IMR-90 (cell line): ENCODE data around the gene FADS2. TPM values are rescaled to one million over a fixed set of nuclear protein-coding genes. Genes with fewer than 3 reads are reported as not detected.

ENCODE experiments used
- ATAC-seq: fragments of 200-7000 bp; cut with Tn5 transposase; 2 replicates; pipeline ENCODE4 v1.9.1; 2020; ENCODE audit warnings: low read depth, mild to moderate bottlenecking, moderate library complexity
- BruUV-seq: library from RNA; stranded (reverse); fragments of 400-500 nt; replicated peaks from 2 replicates; lab custom pipeline; 2021; lab: Mats Ljungman, UMichigan
- CTCF ChIA-PET: fragments of 300-600 bp; formaldehyde crosslinking; extraction: SDS; loops from one replicate; lab custom pipeline; 2021; ENCODE audit warnings: antibody characterized with exemption; lab: Yijun Ruan, JAX
- POLR2A ChIA-PET: fragments of 300-600 bp; sonication (Branson Sonifier 250); formaldehyde crosslinking; loops from one replicate; lab custom pipeline; 2022; ENCODE audit warnings: antibody characterized with exemption; ENCODE audit not compliant: unreplicated experiment; lab: Charles Lee
- DNase-seq: peaks from one replicate; pipeline ENCODE4 v3.0.0; 2013
- H2AFZ ChIP-seq: replicated peaks from 2 replicates; pipeline ENCODE3; 2013; ENCODE audit warnings: low read length, mild to moderate bottlenecking; ENCODE audit not compliant: poor library complexity
- H2AK5ac ChIP-seq: 2 replicates; pipeline ENCODE4 v1.6.1; 2013; ENCODE audit warnings: low read depth, low read length, inconsistent platforms
- H2AK9ac ChIP-seq: replicated peaks from 2 replicates; pipeline ENCODE3; 2013; ENCODE audit warnings: mild to moderate bottlenecking, low read depth, low read length, moderate library complexity; ENCODE audit not compliant: poor library complexity
- H2BK120ac ChIP-seq: 2 replicates; pipeline ENCODE4 v1.6.1; 2013; ENCODE audit warnings: low read depth, low read length, inconsistent platforms
- H2BK15ac ChIP-seq: 3 replicates; pipeline ENCODE4 v1.6.1; 2013; ENCODE audit warnings: low read depth, low read length, inconsistent platforms
- H2BK20ac ChIP-seq: 2 replicates; pipeline ENCODE4 v1.6.1; 2013; ENCODE audit warnings: low read depth, mild to moderate bottlenecking, inconsistent platforms, low read length, moderate library complexity
- H2BK5ac ChIP-seq: 2 replicates; pipeline ENCODE4 v1.6.1; 2013; ENCODE audit warnings: mild to moderate bottlenecking, low read depth, low read length, inconsistent platforms; ENCODE audit not compliant: poor library complexity, severe bottlenecking
- H3K14ac ChIP-seq: replicated peaks from 2 replicates; pipeline ENCODE4 v1.6.1; 2013; ENCODE audit warnings: low read depth, low read length, inconsistent platforms
- H3K18ac ChIP-seq: 2 replicates; pipeline ENCODE4 v1.6.1; 2013; ENCODE audit warnings: low read depth, low read length, control low read depth
- H3K23ac ChIP-seq: 2 replicates; pipeline ENCODE4 v1.6.1; 2013; ENCODE audit warnings: low read depth, low read length, inconsistent platforms
- H3K27ac ChIP-seq: 2 replicates; pipeline ENCODE4 v1.5.1; 2013; ENCODE audit warnings: mild to moderate bottlenecking, control low read depth, low read length; ENCODE audit not compliant: insufficient read depth
- H3K27me3 ChIP-seq: 2 replicates; pipeline ENCODE4 v1.6.1; 2013; ENCODE audit warnings: low read length; ENCODE audit not compliant: control insufficient read depth, insufficient read depth
- H3K36me3 ChIP-seq: 2 replicates; pipeline ENCODE4 v1.6.1; 2013; ENCODE audit warnings: low read length, mixed read lengths; ENCODE audit not compliant: control insufficient read depth, insufficient read depth
- H3K4ac ChIP-seq: 2 replicates; pipeline ENCODE4 v1.6.1; 2013; ENCODE audit warnings: low read depth, low read length, inconsistent platforms
- H3K4me1 ChIP-seq: 2 replicates; pipeline ENCODE4 v1.6.1; 2013; ENCODE audit warnings: low read length, mixed read lengths; ENCODE audit not compliant: control insufficient read depth, insufficient read depth
- H3K4me2 ChIP-seq: 2 replicates; pipeline ENCODE4 v1.6.1; 2013; ENCODE audit warnings: low read depth, mild to moderate bottlenecking, control low read depth, low read length, moderate library complexity
- H3K4me3 ChIP-seq: 2 replicates; pipeline ENCODE4 v1.5.1; 2013; ENCODE audit warnings: low read depth, mild to moderate bottlenecking, control low read depth, low read length, moderate library complexity; ENCODE audit not compliant: insufficient read depth
- H3K56ac ChIP-seq: 2 replicates; pipeline ENCODE4 v1.6.1; 2013; ENCODE audit warnings: low read length, inconsistent platforms; ENCODE audit not compliant: insufficient read depth; ENCODE audit errors: extremely low read depth
- H3K79me1 ChIP-seq, 2 experiments: 2 replicates each; pipeline ENCODE4 v1.6.1; 2013; ENCODE audit warnings: low read length in 2 of 2, inconsistent platforms in 1 of 2, low read depth in 1 of 2
- H3K9ac ChIP-seq: 2 replicates; pipeline ENCODE4 v1.6.1; 2013; ENCODE audit warnings: low read depth, low read length, control low read depth
- H3K9me1 ChIP-seq: 2 replicates; pipeline ENCODE4 v1.6.1; 2013; ENCODE audit warnings: low read length, inconsistent platforms; ENCODE audit not compliant: insufficient read depth
- H3K9me3 ChIP-seq: 2 replicates; pipeline ENCODE4 v1.6.1; 2013; ENCODE audit warnings: low read length; ENCODE audit not compliant: control insufficient read depth, insufficient read depth
- H4K20me1 ChIP-seq: 2 replicates; pipeline ENCODE4 v1.6.1; 2013; ENCODE audit warnings: low read length, inconsistent platforms; ENCODE audit not compliant: insufficient read depth
- H4K5ac ChIP-seq: 2 replicates; pipeline ENCODE4 v1.6.1; 2013; ENCODE audit warnings: mild to moderate bottlenecking, low read depth, low read length, control low read depth
- H4K8ac ChIP-seq, 2 experiments: 2 replicates each; pipeline ENCODE4 v1.6.1; 2013; ENCODE audit warnings: low read depth in 2 of 2, low read length in 2 of 2, control low read depth in 1 of 2, inconsistent platforms in 1 of 2
- H4K91ac ChIP-seq: 2 replicates; pipeline ENCODE4 v1.6.1; 2013; ENCODE audit warnings: low read depth, low read length, inconsistent platforms; ENCODE audit not compliant: insufficient read depth
- BHLHE40 ChIP-seq: fragments of 150-350 bp; IDR thresholded peaks from 2 replicates; pipeline ENCODE4 v1.6.1; 2016; ENCODE audit warnings: mild to moderate bottlenecking, low read depth, low read length
- CEBPB ChIP-seq: IDR thresholded peaks from 2 replicates; pipeline ENCODE4 v1.6.1; 2012; ENCODE audit warnings: low read depth, low read length, improper control_type of control experiment
- CHD1 ChIP-seq: IDR thresholded peaks from 2 replicates; pipeline ENCODE4 v1.6.1; 2012; ENCODE audit warnings: low read depth, low read length, improper control_type of control experiment
- CTCF ChIP-seq: conservative IDR thresholded peaks from 2 replicates; pipeline ENCODE4 v1.5.1; 2012; ENCODE audit warnings: mild to moderate bottlenecking, low read depth, low read length, improper control_type of control experiment
- FOS ChIP-seq: fragments of 150-350 bp; IDR thresholded peaks from 2 replicates; pipeline ENCODE4 v1.6.1; 2016; ENCODE audit warnings: low read depth, low read length
- MAFK ChIP-seq: IDR thresholded peaks from 2 replicates; pipeline ENCODE4 v1.6.1; 2012; ENCODE audit warnings: low read depth, low read length, improper control_type of control experiment
- MXI1 ChIP-seq: IDR thresholded peaks from 2 replicates; pipeline ENCODE4 v1.6.1; 2012; ENCODE audit warnings: low read depth, mild to moderate bottlenecking, low read length, moderate library complexity, borderline replicate concordance
- RCOR1 ChIP-seq: IDR thresholded peaks from 2 replicates; pipeline ENCODE4 v1.6.1; 2012; ENCODE audit warnings: mild to moderate bottlenecking, low read length, improper control_type of control experiment; ENCODE audit not compliant: insufficient replicate concordance
- WGBS, 2 experiments: methylation state at CpG; one replicate each; pipeline versions ENCODE4 v1.1.5 to v1.1.7; 2013; ENCODE audit warnings: missing lambda C conversion rate in 2 of 2; ENCODE audit not compliant: insufficient read length in 1 of 2; ENCODE audit errors: extremely low coverage in 2 of 2; 5-methylcytosine and 5-hydroxymethylcytosine counted together
- dilution Hi-C: fragments of 300-500 bp; cut with HindIII; formaldehyde crosslinking; loops from one replicate; pipeline ENCODE4 v1.14.3; 2018; ENCODE audit warnings: low sequenced_read_pairs; ENCODE audit not compliant: unreplicated experiment
- in situ Hi-C: fragments of 300-500 bp; cut with MboI; formaldehyde crosslinking; loops from 3 replicates; pipeline ENCODE4 v1.14.3; 2019; ENCODE audit warnings: low sequenced_read_pairs, inconsistent platforms, mixed read lengths
- intact Hi-C: fragments of 100-400 bp; cut with micrococcal nuclease; formaldehyde crosslinking; loops from 2 replicates; pipeline ENCODE4 v1.10.0; 2022
- polyA plus RNA-seq, 3 experiments: library from polyadenylated mRNA; depleted of rRNA; stranded (reverse); fragments of >200 nt; gene quantifications; 2 replicates each; pipeline ENCODE4 v1.2.3, GENCODE V29; 2012; ENCODE audit warnings: low replicate concordance in 1 of 3
- total RNA-seq: library from RNA; depleted of rRNA; stranded (reverse); fragments of >200 nt; gene quantifications from 2 replicates; pipeline ENCODE4 v1.2.3, GENCODE V29; 2012
- TF ChIP-seq, protein P1 (sequence below): fragments of 150-350 bp; IDR thresholded peaks from 2 replicates; pipeline ENCODE4 v1.6.1; 2017; ENCODE audit warnings: mild to moderate bottlenecking, antibody characterized with exemption, low read length, low read depth

Gene FADS2
- total and polyA plus RNA-seq, 2 of the 4 experiments (the other 2 are of a cell fraction) = 33.3 to 88.4 TPM

- H3K9me3 ChIP-seq = peaks cover 3% of the 10 kb centered on the region; the same call in 1 of the 2 replicates
- H3K9me1 ChIP-seq = peaks cover 10% of the 10 kb centered on the region
- TSS peak; percentile 31 for BruUV-seq
- H3K23ac ChIP-seq = 0 out of 2 replicates have a peak overlapping the region, but pooled peaks have one; percentile 31
- peak overlapping the region; percentile 21; the same call in 1 of the 2 replicates for H4K5ac ChIP-seq
- peak overlapping the region; percentile 77 for H3K14ac ChIP-seq
- dilution Hi-C loops (no loop called here), in situ Hi-C loops (no loop called here), intact Hi-C loops (loop anchor here (2.0 kb wide), 1 partner anchor 94 kb away; no protein-coding TSS in a partner anchor)
- H3K36me3 ChIP-seq = no peaks in the 10 kb centered on the region
- peak overlapping the region; percentile 87 for H3K4me2 ChIP-seq
- H2BK5ac ChIP-seq = peak overlapping the region; percentile 79
- peak overlapping the region; percentile 26; the same call in 1 of the 2 replicates for H3K18ac ChIP-seq
- H2BK15ac ChIP-seq = peak overlapping the region; percentile 60; the same call in 1 of the 3 replicates
- peak overlapping the region; percentile 78 for H4K91ac ChIP-seq
- peak overlapping the region; percentile 42 to 79; a peak in 2 of 4 replicates for H4K8ac ChIP-seq
- peak overlapping the region; percentile 72 for H3K9ac ChIP-seq
- ChIA-PET POLR2A (no interaction called here), CTCF (no interaction called here)
- peaks cover 23 to 49% of the 10 kb centered on the region in 2 experiments for H3K79me1 ChIP-seq
- H3K27me3 ChIP-seq = no peaks in the 10 kb centered on the region
- H3K4ac ChIP-seq = peak overlapping the region; percentile 90
- peak overlapping the region; percentile 91 for H2AFZ ChIP-seq
- peak overlapping the region; percentile 32 for H2BK120ac ChIP-seq
- no peak overlapping the region; the same call in 1 of the 2 replicates for H3K56ac ChIP-seq
- no peak overlapping the region for H2BK20ac ChIP-seq
- ATAC-seq (peak; percentile 18), DNase-seq (peak; percentile 82)
- peak overlapping the region; percentile 95 for H2AK5ac ChIP-seq
- WGBS, 2 experiments = 0% methylated on average over 29 of the region's 38 CpGs; no CpG with 5 or more reads in 1 of the 2 experiments
- TF ChIP-seq CEBPB = peak; percentile 50; the same call in 1 of the 2 replicates
- no peak for TF ChIP-seq CHD1
- TF ChIP-seq CTCF = 0 out of 2 replicates have a peak, but pooled peaks have one; percentile 6
- peak; percentile 95 for TF ChIP-seq BHLHE40
- TF ChIP-seq FOS = peak; percentile 76
- TF ChIP-seq RCOR1 = peak; percentile 46
- TF ChIP-seq, protein P1, sequence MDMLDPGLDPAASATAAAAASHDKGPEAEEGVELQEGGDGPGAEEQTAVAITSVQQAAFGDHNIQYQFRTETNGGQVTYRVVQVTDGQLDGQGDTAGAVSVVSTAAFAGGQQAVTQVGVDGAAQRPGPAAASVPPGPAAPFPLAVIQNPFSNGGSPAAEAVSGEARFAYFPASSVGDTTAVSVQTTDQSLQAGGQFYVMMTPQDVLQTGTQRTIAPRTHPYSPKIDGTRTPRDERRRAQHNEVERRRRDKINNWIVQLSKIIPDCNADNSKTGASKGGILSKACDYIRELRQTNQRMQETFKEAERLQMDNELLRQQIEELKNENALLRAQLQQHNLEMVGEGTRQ = peak; percentile 81
- TF ChIP-seq MAFK = no peak
- peak; percentile 88 for TF ChIP-seq MXI1
- H4K20me1 ChIP-seq = peaks cover 11% of the 10 kb centered on the region; the same call in 1 of the 2 replicates
- peak overlapping the region; percentile 63 for H3K4me3 ChIP-seq
- H3K27ac ChIP-seq = peak overlapping the region; percentile 35; the same call in 1 of the 2 replicates
- H2AK9ac ChIP-seq = peak overlapping the region; percentile 97
- peaks cover 26% of the 10 kb centered on the region for H3K4me1 ChIP-seq
Observed at GRCh38 chr11:61890529-61891330, 62.6 kb downstream of the FADS2 start.
